A673 (cell line): Measurements from ENCODE around the gene UBP1. TPM values are rescaled to one million over a fixed set of nuclear protein-coding genes. Genes with fewer than 3 reads are reported as not detected.

Source experiments
- BruUV-seq: library from RNA; stranded (reverse); fragments of 400-500 nt; replicated peaks from 2 replicates; lab custom pipeline; 2021; lab: Mats Ljungman, UMichigan
- CTCF ChIA-PET: fragments of 300-600 bp; sonication (Branson Sonifier 250); formaldehyde crosslinking; loops from one replicate; lab custom pipeline; 2022; ENCODE audit warnings: antibody characterized with exemption; lab: Charles Lee
- POLR2A ChIA-PET: fragments of 300-600 bp; sonication (Branson Sonifier 250); formaldehyde crosslinking; loops from one replicate; lab custom pipeline; 2022; ENCODE audit warnings: antibody characterized with exemption; ENCODE audit not compliant: low non-redundant PET; lab: Charles Lee
- DNase-seq: peaks from one replicate; pipeline ENCODE4 v3.0.0-alpha.2; 2015; ENCODE audit warnings: low spot score
- H3K27ac ChIP-seq: fragments of 200-600 bp; sonication (generic); 2 replicates; pipeline ENCODE4 v1.5.1; 2016; ENCODE audit warnings: mixed run types, low read depth, mild to moderate bottlenecking, mixed read lengths, antibody characterized with exemption, low read length; ENCODE audit not compliant: poor library complexity, severe bottlenecking
- H3K27me3 ChIP-seq: fragments of 200-600 bp; sonication (generic); replicated peaks from 2 replicates; pipeline ENCODE4 v1.6.1; 2017; ENCODE audit warnings: mixed run types, low read depth, mild to moderate bottlenecking, mixed read lengths, antibody characterized with exemption, low read length; ENCODE audit not compliant: insufficient read depth, poor library complexity
- H3K36me3 ChIP-seq: fragments of 200-600 bp; sonication (generic); 2 replicates; pipeline ENCODE4 v1.6.1; 2016; ENCODE audit warnings: mixed run types, mild to moderate bottlenecking, mixed read lengths, antibody characterized with exemption, low read length; ENCODE audit not compliant: insufficient read depth, poor library complexity, severe bottlenecking
- H3K4me1 ChIP-seq: fragments of 200-600 bp; sonication (generic); 2 replicates; pipeline ENCODE4 v1.6.1; 2017; ENCODE audit warnings: mixed run types, mild to moderate bottlenecking, mixed read lengths, antibody characterized with exemption, low read length; ENCODE audit not compliant: insufficient read depth, poor library complexity, severe bottlenecking
- H3K4me3 ChIP-seq: fragments of 200-600 bp; sonication (generic); 2 replicates; pipeline ENCODE4 v1.5.1; 2016; ENCODE audit warnings: low read depth, mixed run types, mild to moderate bottlenecking, mixed read lengths, low read length; ENCODE audit not compliant: poor library complexity, severe bottlenecking
- H3K9me3 ChIP-seq: fragments of 200-600 bp; sonication (generic); 2 replicates; pipeline ENCODE4 v1.6.1; 2016; ENCODE audit warnings: mixed run types, low read depth, mild to moderate bottlenecking, mixed read lengths, antibody characterized with exemption, low read length; ENCODE audit not compliant: poor library complexity, severe bottlenecking
- CTCF ChIP-seq: fragments of 300-800, 200-600 bp; sonication (generic); conservative IDR thresholded peaks from 2 replicates; pipeline ENCODE4 v1.5.1; 2017; ENCODE audit warnings: low read depth, mild to moderate bottlenecking, antibody characterized with exemption, low read length, moderate library complexity, mixed read lengths
- EZH2 ChIP-seq: fragments of 200-600 bp; sonication (generic); IDR thresholded peaks from 2 replicates; pipeline ENCODE4 v1.6.1; 2017; ENCODE audit warnings: borderline replicate concordance, low read depth, mild to moderate bottlenecking, mixed read lengths, antibody characterized with exemption, low read length; ENCODE audit not compliant: poor library complexity, severe bottlenecking
- intact Hi-C: fragments of 100-400 bp; cut with micrococcal nuclease; formaldehyde crosslinking; loops from one replicate; pipeline ENCODE4 v1.10.0; 2022; ENCODE audit not compliant: unreplicated experiment
- total RNA-seq: library from RNA; stranded (reverse); gene quantifications from 2 replicates; pipeline ENCODE4 v1.2.3, GENCODE V29; 2021

UBP1 gene
- total RNA-seq, 1 experiment from 2014 or later: 59.4 TPM

GRCh38 chr3:33377931-33378330, 62.3 kb downstream of the UBP1 start:
- Histone ChIP-seq H3K36me3 (peaks cover 5% of the 10 kb centered on the region), H3K27ac (no peak overlapping the region), H3K27me3 (no peaks in the 10 kb centered on the region), H3K9me3 (no peaks in the 10 kb centered on the region), H3K4me1 (no peaks in the 10 kb centered on the region), H3K4me3 (no peak overlapping the region)
- DNase-seq: no peak
- CTCF ChIA-PET: no interaction called here
- TF ChIP-seq CTCF: no peak
- no peak for TF ChIP-seq EZH2
- POLR2A ChIA-PET: no interaction called here
- no TSS peak for BruUV-seq
- intact Hi-C loops: loop anchor here (10.0 kb wide), 1 partner anchor 407 kb away; no protein-coding TSS in a partner anchor

DNA sequence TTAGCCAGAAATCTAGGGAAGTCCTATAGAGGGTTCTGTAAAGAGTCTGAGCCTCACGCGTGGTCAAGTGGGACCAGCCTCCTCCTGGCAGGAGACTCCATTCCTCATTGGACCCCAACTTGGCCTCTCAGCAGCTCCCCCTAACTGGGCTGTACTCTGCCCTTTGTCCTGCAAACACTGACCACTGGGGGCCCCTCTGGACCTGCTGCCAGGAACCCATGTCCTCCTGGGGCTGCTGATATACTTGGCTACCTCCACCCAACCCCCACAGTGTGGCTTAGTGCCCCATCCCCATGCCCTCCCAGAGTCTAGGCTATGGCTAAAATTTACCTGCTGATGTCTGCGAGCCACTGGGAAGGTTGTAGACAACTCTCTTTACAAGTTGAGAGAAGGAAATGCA, 62.7 kb downstream of the UBP1 start:
- ChIA-PET CTCF (no interaction called here), POLR2A (no interaction called here)
- Histone ChIP-seq H3K4me3 (no peak overlapping the region), H3K27me3 (no peaks in the 10 kb centered on the region), H3K36me3 (peaks cover 5% of the 10 kb centered on the region), H3K27ac (no peak overlapping the region), H3K4me1 (no peaks in the 10 kb centered on the region), H3K9me3 (no peaks in the 10 kb centered on the region)
- intact Hi-C loops: loop anchor here (10.0 kb wide), 1 partner anchor 407 kb away; no protein-coding TSS in a partner anchor
- DNase-seq: no peak
- TF ChIP-seq EZH2 (no peak), CTCF (no peak)
- BruUV-seq: no TSS peak

DNA sequence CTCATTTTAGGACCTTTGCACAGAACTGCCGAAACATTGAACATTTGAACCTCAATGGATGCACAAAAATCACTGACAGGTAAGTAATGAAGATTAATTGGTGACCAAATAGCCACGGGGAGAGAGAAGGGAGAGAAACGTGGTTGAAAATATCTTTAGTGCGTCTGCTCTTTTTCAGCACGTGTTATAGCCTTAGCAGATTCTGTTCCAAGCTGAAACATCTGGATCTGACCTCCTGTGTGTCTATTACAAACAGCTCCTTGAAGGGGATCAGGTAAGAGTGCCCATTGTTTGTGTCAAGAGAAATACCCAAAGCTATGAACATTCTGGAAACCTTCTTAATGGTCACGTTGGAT, 67.1 kb downstream of the UBP1 start:
- Histone ChIP-seq H3K27ac (no peak overlapping the region), H3K4me1 (no peaks in the 10 kb centered on the region), H3K4me3 (no peak overlapping the region), H3K9me3 (no peaks in the 10 kb centered on the region), H3K36me3 (no peaks in the 10 kb centered on the region), H3K27me3 (no peaks in the 10 kb centered on the region)
- BruUV-seq: no TSS peak
- no peak for DNase-seq
- CTCF ChIA-PET: interaction anchor here (0.6 to 2.4 kb wide), 8 partner anchors 9 to 425 kb away, joined by 3 to 83 read pairs (median 4); no protein-coding TSS in a partner anchor
- TF ChIP-seq EZH2: no peak
- TF ChIP-seq CTCF: peak; percentile 24; the same call in 1 of the 2 replicates
- POLR2A ChIA-PET: no interaction called here
- intact Hi-C loops: loop anchor here (2.0 to 10.0 kb wide), 2 partner anchors 412 to 426 kb away; no protein-coding TSS in a partner anchor
